ENCODE data around the gene ZCCHC17.

DNA sequence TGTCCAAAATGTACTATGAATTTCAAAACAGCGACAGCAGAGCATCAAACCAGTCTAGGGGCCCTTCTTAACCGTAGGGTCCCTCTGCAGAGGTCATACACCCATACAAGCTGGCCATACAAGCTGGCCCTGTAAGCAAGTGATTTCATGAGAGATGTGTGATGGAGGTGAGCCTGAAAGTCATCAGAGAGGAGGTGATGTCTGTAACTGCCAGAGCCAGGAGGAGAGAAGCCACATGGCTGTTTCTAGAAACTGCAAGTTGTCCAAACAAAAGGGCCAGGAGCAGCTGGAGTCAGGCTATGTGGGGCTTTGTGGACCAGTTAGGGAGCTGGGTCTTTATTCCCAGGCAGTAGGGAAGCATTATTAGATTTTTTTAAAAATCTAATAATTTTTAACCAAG lies 101.4 kb downstream of the ZCCHC17 start:
- TF ChIP-seq, protein P1, sequence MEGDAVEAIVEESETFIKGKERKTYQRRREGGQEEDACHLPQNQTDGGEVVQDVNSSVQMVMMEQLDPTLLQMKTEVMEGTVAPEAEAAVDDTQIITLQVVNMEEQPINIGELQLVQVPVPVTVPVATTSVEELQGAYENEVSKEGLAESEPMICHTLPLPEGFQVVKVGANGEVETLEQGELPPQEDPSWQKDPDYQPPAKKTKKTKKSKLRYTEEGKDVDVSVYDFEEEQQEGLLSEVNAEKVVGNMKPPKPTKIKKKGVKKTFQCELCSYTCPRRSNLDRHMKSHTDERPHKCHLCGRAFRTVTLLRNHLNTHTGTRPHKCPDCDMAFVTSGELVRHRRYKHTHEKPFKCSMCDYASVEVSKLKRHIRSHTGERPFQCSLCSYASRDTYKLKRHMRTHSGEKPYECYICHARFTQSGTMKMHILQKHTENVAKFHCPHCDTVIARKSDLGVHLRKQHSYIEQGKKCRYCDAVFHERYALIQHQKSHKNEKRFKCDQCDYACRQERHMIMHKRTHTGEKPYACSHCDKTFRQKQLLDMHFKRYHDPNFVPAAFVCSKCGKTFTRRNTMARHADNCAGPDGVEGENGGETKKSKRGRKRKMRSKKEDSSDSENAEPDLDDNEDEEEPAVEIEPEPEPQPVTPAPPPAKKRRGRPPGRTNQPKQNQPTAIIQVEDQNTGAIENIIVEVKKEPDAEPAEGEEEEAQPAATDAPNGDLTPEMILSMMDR (conservative IDR thresholded peaks at IDR 0.05; ENCODE audit: low read depth, low read length): no peak
- TF ChIP-seq EZH2 (IDR thresholded peaks at IDR 0.05; ENCODE audit: low read length, unreplicated experiment): no peak
- no peak for TF ChIP-seq EZH2phosphoT487 (IDR thresholded peaks at IDR 0.05; ENCODE audit: borderline replicate concordance, low read length)

All from PC-3 (cell line).